Measurements from ENCODE around the gene MNT.

DNA sequence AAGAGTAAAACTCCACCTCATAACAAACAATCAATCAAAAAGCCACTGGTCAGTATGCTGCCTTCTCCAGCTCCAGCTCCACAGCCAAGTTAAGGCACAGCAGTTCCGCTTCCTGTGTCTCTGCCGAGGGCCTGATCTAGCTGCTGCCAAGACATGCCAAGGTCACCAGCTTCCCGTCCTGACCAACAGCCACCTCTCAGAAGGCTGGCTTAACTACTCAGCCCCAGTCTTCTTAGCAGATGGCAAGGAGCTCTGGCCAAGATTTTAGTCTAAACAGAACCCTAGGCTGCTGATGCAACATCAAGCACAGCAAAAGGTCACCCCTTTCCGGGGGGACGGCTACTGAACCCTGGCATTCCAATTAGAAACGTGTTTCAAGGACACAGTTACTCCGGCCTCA lies 17.7 kb upstream of the MNT start:
- TF ChIP-seq POLR2AphosphoS5 (IDR thresholded peaks at IDR 0.05; ENCODE audit: low read depth, low read length) (no peak), SIN3A (IDR thresholded peaks at IDR 0.05; ENCODE audit: borderline replicate concordance, insufficient read depth, low read length) (no peak), FOXP2 (optimal IDR thresholded peaks at IDR 0.05; ENCODE audit: borderline replicate concordance, extremely low read depth, extremely low read length, insufficient read depth) (no peak)
- TF ChIP-seq, protein P1, sequence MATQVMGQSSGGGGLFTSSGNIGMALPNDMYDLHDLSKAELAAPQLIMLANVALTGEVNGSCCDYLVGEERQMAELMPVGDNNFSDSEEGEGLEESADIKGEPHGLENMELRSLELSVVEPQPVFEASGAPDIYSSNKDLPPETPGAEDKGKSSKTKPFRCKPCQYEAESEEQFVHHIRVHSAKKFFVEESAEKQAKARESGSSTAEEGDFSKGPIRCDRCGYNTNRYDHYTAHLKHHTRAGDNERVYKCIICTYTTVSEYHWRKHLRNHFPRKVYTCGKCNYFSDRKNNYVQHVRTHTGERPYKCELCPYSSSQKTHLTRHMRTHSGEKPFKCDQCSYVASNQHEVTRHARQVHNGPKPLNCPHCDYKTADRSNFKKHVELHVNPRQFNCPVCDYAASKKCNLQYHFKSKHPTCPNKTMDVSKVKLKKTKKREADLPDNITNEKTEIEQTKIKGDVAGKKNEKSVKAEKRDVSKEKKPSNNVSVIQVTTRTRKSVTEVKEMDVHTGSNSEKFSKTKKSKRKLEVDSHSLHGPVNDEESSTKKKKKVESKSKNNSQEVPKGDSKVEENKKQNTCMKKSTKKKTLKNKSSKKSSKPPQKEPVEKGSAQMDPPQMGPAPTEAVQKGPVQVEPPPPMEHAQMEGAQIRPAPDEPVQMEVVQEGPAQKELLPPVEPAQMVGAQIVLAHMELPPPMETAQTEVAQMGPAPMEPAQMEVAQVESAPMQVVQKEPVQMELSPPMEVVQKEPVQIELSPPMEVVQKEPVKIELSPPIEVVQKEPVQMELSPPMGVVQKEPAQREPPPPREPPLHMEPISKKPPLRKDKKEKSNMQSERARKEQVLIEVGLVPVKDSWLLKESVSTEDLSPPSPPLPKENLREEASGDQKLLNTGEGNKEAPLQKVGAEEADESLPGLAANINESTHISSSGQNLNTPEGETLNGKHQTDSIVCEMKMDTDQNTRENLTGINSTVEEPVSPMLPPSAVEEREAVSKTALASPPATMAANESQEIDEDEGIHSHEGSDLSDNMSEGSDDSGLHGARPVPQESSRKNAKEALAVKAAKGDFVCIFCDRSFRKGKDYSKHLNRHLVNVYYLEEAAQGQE (IDR thresholded peaks at IDR 0.05; ENCODE audit: insufficient read depth in 1 of 2, low read depth in 2 of 2, low read length in 2 of 2): no peak

Measured in PFSK-1 (cell line).